Heart right ventricle (tissue), 16 donors: ENCODE results near the gene CARHSP1. TPM values are rescaled to one million over a fixed set of nuclear protein-coding genes. Genes with fewer than 3 reads are reported as not detected.
"Not testable (repeated sequence)": the region's sequence is repeated elsewhere in the genome, so short reads cannot be mapped to it uniquely, and the experiment has no call there.

Experiments
- ATAC-seq, 8 donors: fragments of 200-7000 bp; cut with Tn5 transposase; one replicate each; pipeline ENCODE4 v1.9.1; 2020; ENCODE audit warnings: mild to moderate bottlenecking in 8 of 8, moderate library complexity in 8 of 8, moderate number of reproducible peaks in 1 of 8
- DNase-seq, 2 donors: peaks; one replicate each; pipeline ENCODE4 v3.0.0-alpha.2; 2020
- H3K27ac ChIP-seq, 10 donors: fragments of 200-600 bp; sonication (generic) in 2 of 10; one replicate each; pipeline versions ENCODE4 v1.5.0 to v1.8.0; 2020 to 2022; ENCODE audit warnings: mild to moderate bottlenecking in 3 of 10
- H3K27me3 ChIP-seq, 7 donors: fragments of 200-600 bp; one replicate each; pipeline ENCODE4 v1.8.0; 2021 to 2022; ENCODE audit warnings: mild to moderate bottlenecking in 2 of 7
- H3K36me3 ChIP-seq, 9 donors: fragments of 200-600 bp; sonication (generic) in 1 of 9; one replicate each; pipeline versions ENCODE4 v1.5.0 to v1.8.0; 2020 to 2022; ENCODE audit warnings: mild to moderate bottlenecking in 2 of 9
- H3K4me1 ChIP-seq, 9 donors: fragments of 200-600 bp; sonication (generic) in 1 of 9; one replicate each; pipeline versions ENCODE4 v1.5.0 to v1.8.0; 2020 to 2022; ENCODE audit warnings: mild to moderate bottlenecking in 4 of 9
- H3K4me3 ChIP-seq, 10 donors: fragments of 200-600 bp; sonication (generic) in 2 of 10; one replicate each; pipeline versions ENCODE4 v1.5.0 to v1.8.0; 2020 to 2022; ENCODE audit warnings: mild to moderate bottlenecking in 7 of 10, moderate library complexity in 2 of 10
- H3K9me3 ChIP-seq, 11 donors: fragments of 200-600 bp in 10 of 11; sonication (generic) in 2 of 11; one replicate each; pipeline versions ENCODE4 v1.5.0 to v1.8.0; 2013 to 2022; ENCODE audit warnings: mild to moderate bottlenecking in 2 of 11, control low read depth in 1 of 11, moderate library complexity in 1 of 11
- CTCF ChIP-seq, 9 donors: fragments of 200-600 bp; sonication (generic) in 2 of 9; IDR thresholded peaks; one replicate each; pipeline versions ENCODE4 v1.5.0 to v1.8.0; 2021 to 2022; ENCODE audit warnings: antibody characterized with exemption in 9 of 9, mild to moderate bottlenecking in 5 of 9, moderate library complexity in 1 of 9
- WGBS, 2 donors: extraction: QIAGEN DNeasy Blood & Tissue Kit; methylation state at CpG; one replicate each; pipeline ENCODE4 v1.1.7; 2013; ENCODE audit warnings: inconsistent platforms in 1 of 2; 5-methylcytosine and 5-hydroxymethylcytosine counted together
- intact Hi-C, 10 donors: fragments of 100-400 bp; cut with DNase I; formaldehyde crosslinking; loops; one replicate each; pipeline versions ENCODE4 v1.11.1 to v1.14.2; 2022
- polyA plus RNA-seq, 2 donors: library from polyadenylated mRNA; stranded (reverse); fragments of 200-250 nt; gene quantifications; one replicate each; pipeline ENCODE4 v1.2.3, GENCODE V29; 2013
- total RNA-seq, 10 donors: library from RNA; stranded (reverse); fragmentation: NEBNext Ultra II Directional in 3 of 10; extraction: Animal tissue kit (Norgen Biotek cat#: 25700) in 3 of 10; gene quantifications; one replicate each; pipeline versions ENCODE4 v1.2.1 to v1.2.4, GENCODE V29; 2021 to 2023
- donor health status: Arrhythmogenic right ventricular cardiomyopathy.
- donor health status: ischemic (EF 13 %, LVEDD 7.1; RV severe dilation, severe dysfunction).
- donor health status: healthy with polysubstance abuse.
- donor health status: DM: no; HTN: yes; CAD: no.
- donor health status: DM: no; HTN: no; CAD: no.
- donor health status: ischemic (EF 25% LVEDD 6.9; RV normal size, moderate dysfunction).
- donor health status: ischemic (EF 25% LVEDD 5.7; RV mildly dilated, moderate dysfunction).
- donor health status: healthy.
- donor health status: DM: yes; HTN: yes; CAD: no.
- donor health status: Ischemic cardiomyopathy.
- donor health status: ischemic (EF 35%, LVEDD 5.7; RV mildly dilated, moderate dysfunction).
- donor health status: nonischemic (EF 11% LVEDD 7.7; RV severe dilation, severe dysfunction).
- donor health status: DM: yes; HTN: yes; CAD: no.
- donor health status: PGD.
- donor health status: ischemic (EF 29% LVEDD 5.4; RV normal size, mild dysfunction).
- donor health status: nonischemic (EF 23%, LVEDD 6.1; RV moderate dilation, normal function).

Gene CARHSP1
- total and polyA plus RNA-seq, 12 donors, result 12.7 to 76.3 (median 28.8) TPM

DNA sequence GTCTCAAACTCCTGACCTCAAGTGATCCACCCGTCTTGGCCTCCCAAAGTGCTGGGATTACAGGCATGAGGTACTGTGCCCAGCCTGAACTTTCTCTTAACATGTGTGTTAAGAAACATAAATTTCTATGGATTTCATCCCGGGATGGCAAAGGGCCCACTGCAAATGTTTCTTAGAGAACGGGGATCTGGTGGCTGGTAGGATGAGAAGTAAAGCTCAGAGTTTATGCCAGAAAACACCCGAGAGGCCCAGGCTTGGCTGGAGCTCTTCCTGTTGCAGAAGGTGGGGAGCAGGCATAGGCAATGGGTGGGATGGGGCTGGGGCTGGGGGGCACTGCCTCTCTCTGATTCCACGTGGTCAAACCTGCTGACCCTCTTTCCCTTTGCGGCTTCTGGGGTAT lies 5.6 kb upstream of the CARHSP1 start:
- no peak for ATAC-seq
- TF ChIP-seq CTCF (IDR thresholded peaks at IDR 0.05), result no peak
- 62 to 66% methylated on average over 6 of the region's 6 CpGs for WGBS, 2 donors

DNA sequence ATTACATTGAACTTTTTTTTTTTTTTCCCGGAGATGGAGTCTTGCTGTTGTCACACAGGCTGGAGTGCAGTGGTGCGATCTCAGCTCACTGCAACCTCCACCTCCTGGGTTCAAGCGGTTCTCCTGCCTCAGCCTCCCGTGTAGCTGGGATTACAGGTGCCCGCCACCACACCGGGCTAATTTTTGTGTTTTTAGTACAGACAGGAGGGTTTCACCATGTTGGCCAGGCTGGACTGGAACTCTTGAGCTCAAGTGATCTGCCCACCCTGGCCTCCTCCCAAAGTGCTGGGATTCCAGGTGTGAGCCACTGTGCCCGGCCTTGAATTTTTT lies 5.0 kb upstream of the CARHSP1 start:
- H3K27me3 ChIP-seq, DNase-seq, ATAC-seq, H3K27ac ChIP-seq, H3K9me3 ChIP-seq, H3K4me3 ChIP-seq, H3K36me3 ChIP-seq: not testable (repeated sequence)
- H3K4me1 ChIP-seq, result peaks cover 0 to 21% (median 5%) of the 10 kb centered on the region in 9 donors
- intact Hi-C loops, result loop anchor here in 3 of 10 donors (10.0 kb wide), 2 partner anchors 79 to 309 kb away; partner anchors contain the start of genes PMM2 (in 2 of the 3) and TMEM186 (in 2 of the 3)
- 89 to 93% methylated on average over 7 of the region's 7 CpGs for WGBS, 2 donors

More for the DNA sequence above, 5.6 kb upstream of the CARHSP1 start:
- peaks cover 0 to 2% (median 0%) of the 10 kb centered on the region in 7 donors for H3K27me3 ChIP-seq
- no peaks in the 10 kb centered on the region for H3K36me3 ChIP-seq
- H3K9me3 ChIP-seq, result no peaks in the 10 kb centered on the region
- no peak overlapping the region for H3K27ac ChIP-seq
- DNase-seq, result no peak
- peaks cover 0 to 17% (median 2%) of the 10 kb centered on the region in 9 donors for H3K4me1 ChIP-seq
- H3K4me3 ChIP-seq, result no peak overlapping the region
- intact Hi-C loops, result loop anchor here in 3 of 10 donors (10.0 kb wide), 2 partner anchors 80 to 310 kb away; partner anchors contain the start of genes PMM2 (in 2 of the 3) and TMEM186 (in 2 of the 3)

GRCh38 chr16:8872967-8873865 lies 4.4 kb upstream of the CARHSP1 start:
- 88 to 90% methylated on average over 22 of the region's 22 CpGs for WGBS, 2 donors
- no peaks in the 10 kb centered on the region for H3K9me3 ChIP-seq
- intact Hi-C loops, result loop anchor here in 3 of 10 donors (10.0 kb wide), 2 partner anchors 78 to 308 kb away; partner anchors contain the start of genes PMM2 (in 2 of the 3) and TMEM186 (in 2 of the 3)
- H3K36me3 ChIP-seq, result no peaks in the 10 kb centered on the region
- H3K4me3 ChIP-seq, result no peak overlapping the region
- H3K27ac ChIP-seq, result no peak overlapping the region
- ATAC-seq, result no peak
- peaks cover 0 to 2% (median 0%) of the 10 kb centered on the region in 7 donors for H3K27me3 ChIP-seq
- peak in 2 of 9 donors; percentile 10 to 15 for TF ChIP-seq CTCF (IDR thresholded peaks at IDR 0.05)
- peaks cover 0 to 21% (median 5%) of the 10 kb centered on the region in 9 donors for H3K4me1 ChIP-seq
- DNase-seq, result no peak

DNA sequence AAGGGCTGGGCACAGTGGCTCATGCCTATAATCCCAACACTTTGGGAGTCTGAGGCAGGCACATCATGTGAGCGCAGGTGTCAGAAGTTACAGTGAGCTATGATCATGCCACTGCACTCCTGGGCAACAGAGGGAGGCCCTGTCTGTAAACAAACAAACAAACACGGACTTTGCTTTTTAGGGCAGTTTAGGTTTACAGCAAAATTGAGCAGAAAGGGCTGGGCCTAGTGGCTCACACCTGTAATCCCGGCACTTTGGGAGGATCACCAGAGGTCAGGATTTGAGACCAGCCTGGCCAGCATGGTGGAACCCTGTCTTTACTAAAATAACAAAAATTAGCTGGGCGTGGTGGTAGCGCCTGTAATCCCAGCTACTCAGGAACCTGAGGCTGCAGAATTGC lies 3.3 kb upstream of the CARHSP1 start:
- Histone ChIP-seq H3K36me3 (no peaks in the 10 kb centered on the region), H3K4me3 (no peak overlapping the region), H3K4me1 (peaks cover 0 to 32% (median 13%) of the 10 kb centered on the region in 9 donors), H3K9me3 (no peaks in the 10 kb centered on the region), H3K27ac (no peak overlapping the region), H3K27me3 (no peaks in the 10 kb centered on the region)
- DNase-seq (no peak), ATAC-seq (no peak)
- no peak for TF ChIP-seq CTCF (IDR thresholded peaks at IDR 0.05)
- intact Hi-C loops, result loop anchor here in 3 of 10 donors (10.0 kb wide), 2 partner anchors 77 to 307 kb away; partner anchors contain the start of genes PMM2 (in 2 of the 3) and TMEM186 (in 2 of the 3)
- 95 to 98% methylated on average over 5 of the region's 5 CpGs for whole genome bisulfite sequencing, 2 donors

DNA sequence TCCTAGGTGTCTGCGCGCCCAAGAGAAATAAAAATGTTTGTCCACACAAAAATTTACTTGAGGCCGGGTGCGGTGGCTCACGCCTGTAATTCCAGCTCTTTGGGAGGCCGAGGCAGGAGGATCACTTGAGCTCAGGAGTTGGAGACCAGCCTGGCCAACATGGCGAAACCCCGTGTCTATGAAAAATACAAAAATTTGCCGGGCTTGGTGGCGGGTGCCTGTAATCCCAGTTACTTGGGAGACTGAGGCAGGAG lies 1.1 kb upstream of the CARHSP1 start:
- not testable (repeated sequence) for DNase-seq, H3K27me3 ChIP-seq, H3K36me3 ChIP-seq, H3K9me3 ChIP-seq, ATAC-seq, H3K27ac ChIP-seq, H3K4me3 ChIP-seq
- 98% methylated on average over 10 of the region's 10 CpGs for WGBS, 2 donors
- peaks cover 9 to 50% (median 34%) of the 10 kb centered on the region in 9 donors for H3K4me1 ChIP-seq
- intact Hi-C loops, result loop anchor here in 8 of 10 donors (1.0 to 10.0 kb wide), 5 partner anchors 71 to 305 kb away; partner anchors contain the start of genes PMM2 (in 6 of the 8) and TMEM186 (in 6 of the 8)
